Neural progenitor cell (in vitro differentiated cells): Measurements from ENCODE around the gene PGF. TPM values are rescaled to one million over a fixed set of nuclear protein-coding genes. Genes with fewer than 3 reads are reported as not detected.
A peak's percentile ranks its signal among the peaks of the same experiment; 100 is the strongest.

ENCODE experiments used
- DNase-seq: peaks from one replicate; pipeline ENCODE4 v3.0.0-alpha.2; 2016; ENCODE audit warnings: low spot score
- H2AFZ ChIP-seq: fragments of 200-600 bp; sonication (generic); replicated peaks from 2 replicates; pipeline ENCODE4 v1.6.1; 2016; ENCODE audit warnings: antibody characterized with exemption
- H3F3A ChIP-seq: fragments of 200-600 bp; sonication (generic); 2 replicates; pipeline ENCODE4 v1.6.1; 2016; ENCODE audit warnings: antibody characterized with exemption, low read depth
- H3K27ac ChIP-seq: fragments of 200-600 bp; sonication (generic); 2 replicates; pipeline ENCODE4 v1.5.1; 2016; ENCODE audit warnings: mild to moderate bottlenecking
- H3K27me3 ChIP-seq: fragments of 200-600 bp; sonication (generic); 2 replicates; pipeline ENCODE4 v1.6.1; 2016; ENCODE audit warnings: mild to moderate bottlenecking, moderate library complexity
- H3K36me3 ChIP-seq: fragments of 200-600 bp; sonication (generic); 2 replicates; pipeline ENCODE4 v1.5.1; 2016
- H3K4me1 ChIP-seq: fragments of 200-600 bp; sonication (generic); 2 replicates; pipeline ENCODE4 v1.6.1; 2016; ENCODE audit warnings: mixed run types
- H3K4me2 ChIP-seq: fragments of 200-600 bp; sonication (generic); 2 replicates; pipeline ENCODE4 v1.6.1; 2016
- H3K4me3 ChIP-seq: fragments of 200-600 bp; sonication (generic); 2 replicates; pipeline ENCODE4 v1.5.1; 2016
- H3K79me2 ChIP-seq: fragments of 200-600 bp; sonication (generic); 2 replicates; pipeline ENCODE4 v1.6.1; 2016; ENCODE audit warnings: low read depth
- H3K9ac ChIP-seq: fragments of 200-600 bp; sonication (generic); 2 replicates; pipeline ENCODE4 v1.6.1; 2016
- H3K9me3 ChIP-seq: fragments of 200-600 bp; sonication (generic); 2 replicates; pipeline ENCODE4 v1.5.1; 2016; ENCODE audit warnings: low read depth
- H4K20me1 ChIP-seq: fragments of 200-600 bp; sonication (generic); 2 replicates; pipeline ENCODE4 v1.6.1; 2016; ENCODE audit warnings: low read depth
- H3K27ac Mint-ChIP-seq: 3 replicates; pipeline ENCODE4 v1.8.0; 2021; ENCODE audit warnings: mixed read lengths
- H3K27me3 Mint-ChIP-seq: 2 replicates; pipeline ENCODE4 v1.8.0; 2022; ENCODE audit warnings: low read depth, mild to moderate bottlenecking, inconsistent platforms, moderate library complexity, mixed read lengths; ENCODE audit not compliant: insufficient read depth
- H3K36me3 Mint-ChIP-seq: 3 replicates; pipeline ENCODE4 v1.8.0; 2021; ENCODE audit warnings: mixed read lengths
- H3K4me1 Mint-ChIP-seq: 3 replicates; pipeline ENCODE4 v1.8.0; 2021; ENCODE audit warnings: mixed read lengths
- H3K4me3 Mint-ChIP-seq: 3 replicates; pipeline ENCODE4 v1.8.0; 2021; ENCODE audit warnings: mild to moderate bottlenecking, moderate library complexity, mixed read lengths
- H3K9me3 Mint-ChIP-seq: 3 replicates; pipeline ENCODE4 v1.8.0; 2020; ENCODE audit warnings: mixed read lengths
- EZH2 ChIP-seq: fragments of 200-600 bp; sonication (generic); IDR thresholded peaks from 2 replicates; pipeline ENCODE4 v1.6.1; 2017; ENCODE audit warnings: antibody characterized with exemption, mild to moderate bottlenecking, moderate library complexity
- EZH2phosphoT487 ChIP-seq: fragments of 200-600 bp; sonication (generic); IDR thresholded peaks from 2 replicates; pipeline ENCODE4 v1.6.1; 2017; ENCODE audit warnings: antibody characterized with exemption
- total RNA-seq: library from RNA; depleted of rRNA; stranded (reverse); fragments of >200 nt; gene quantifications from 2 replicates; pipeline ENCODE4 v1.2.3, GENCODE V29; 2015; ENCODE audit warnings: low replicate concordance
- TF ChIP-seq, protein P1 (sequence below): fragments of 200-600 bp; sonication (generic); IDR thresholded peaks from 2 replicates; pipeline ENCODE4 v1.5.1; 2017; ENCODE audit warnings: antibody characterized with exemption, mild to moderate bottlenecking

PGF gene
- total RNA-seq, 1 donor from 2014 or later = 1.0 TPM

DNA sequence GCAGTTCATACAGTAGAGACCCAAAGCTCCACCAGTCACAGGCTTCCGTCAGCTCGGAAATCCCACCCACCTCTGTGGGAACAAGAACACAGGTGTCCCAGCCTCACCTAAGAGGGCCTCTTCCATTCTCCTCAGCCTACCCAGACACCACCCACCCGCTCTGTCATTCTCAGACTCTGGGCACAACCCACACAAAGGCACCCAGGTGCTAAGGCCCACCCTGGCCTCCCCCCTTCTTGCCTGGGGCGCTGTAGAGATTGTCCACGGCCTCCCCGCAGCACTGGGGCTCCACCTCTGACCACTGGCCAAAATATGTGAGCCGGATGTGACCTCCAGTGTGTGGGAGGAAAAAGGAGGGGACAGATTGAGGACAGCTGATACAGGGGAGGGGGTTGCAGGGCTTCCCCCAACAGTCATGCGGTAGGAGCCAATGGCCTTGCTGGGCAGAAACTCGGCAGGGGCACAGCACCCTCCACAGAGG lies 46.5 kb downstream of the PGF start:
- H2AFZ ChIP-seq = no peak overlapping the region
- no peaks in the 10 kb centered on the region for H3K36me3 ChIP-seq
- H3K4me2 ChIP-seq = no peak overlapping the region
- no peak overlapping the region for H3K9ac ChIP-seq
- no peaks in the 10 kb centered on the region for H3K27me3 ChIP-seq
- TF ChIP-seq EZH2phosphoT487 (no peak), EZH2 (no peak)
- TF ChIP-seq, protein P1, sequence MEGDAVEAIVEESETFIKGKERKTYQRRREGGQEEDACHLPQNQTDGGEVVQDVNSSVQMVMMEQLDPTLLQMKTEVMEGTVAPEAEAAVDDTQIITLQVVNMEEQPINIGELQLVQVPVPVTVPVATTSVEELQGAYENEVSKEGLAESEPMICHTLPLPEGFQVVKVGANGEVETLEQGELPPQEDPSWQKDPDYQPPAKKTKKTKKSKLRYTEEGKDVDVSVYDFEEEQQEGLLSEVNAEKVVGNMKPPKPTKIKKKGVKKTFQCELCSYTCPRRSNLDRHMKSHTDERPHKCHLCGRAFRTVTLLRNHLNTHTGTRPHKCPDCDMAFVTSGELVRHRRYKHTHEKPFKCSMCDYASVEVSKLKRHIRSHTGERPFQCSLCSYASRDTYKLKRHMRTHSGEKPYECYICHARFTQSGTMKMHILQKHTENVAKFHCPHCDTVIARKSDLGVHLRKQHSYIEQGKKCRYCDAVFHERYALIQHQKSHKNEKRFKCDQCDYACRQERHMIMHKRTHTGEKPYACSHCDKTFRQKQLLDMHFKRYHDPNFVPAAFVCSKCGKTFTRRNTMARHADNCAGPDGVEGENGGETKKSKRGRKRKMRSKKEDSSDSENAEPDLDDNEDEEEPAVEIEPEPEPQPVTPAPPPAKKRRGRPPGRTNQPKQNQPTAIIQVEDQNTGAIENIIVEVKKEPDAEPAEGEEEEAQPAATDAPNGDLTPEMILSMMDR = no peak
- peaks cover 6% of the 10 kb centered on the region for H3K27me3 Mint-ChIP-seq
- H3K27ac Mint-ChIP-seq = no peak overlapping the region
- H4K20me1 ChIP-seq = no peaks in the 10 kb centered on the region
- no peaks in the 10 kb centered on the region for H3K9me3 ChIP-seq
- H3K4me1 ChIP-seq = no peaks in the 10 kb centered on the region
- H3K4me3 ChIP-seq = no peak overlapping the region
- H3K4me3 Mint-ChIP-seq = no peak overlapping the region
- H3K27ac ChIP-seq = no peak overlapping the region
- H3K79me2 ChIP-seq = no peaks in the 10 kb centered on the region
- peaks cover 4% of the 10 kb centered on the region for H3K4me1 Mint-ChIP-seq
- no peak for DNase-seq
- no peaks in the 10 kb centered on the region for H3K9me3 Mint-ChIP-seq
- H3K36me3 Mint-ChIP-seq = peaks cover 6% of the 10 kb centered on the region
- peaks cover 8% of the 10 kb centered on the region for H3F3A ChIP-seq

GRCh38 chr14:74907744-74908143 lies 47.7 kb downstream of the PGF start:
- no peaks in the 10 kb centered on the region for H3K9me3 Mint-ChIP-seq
- Histone ChIP-seq H4K20me1 (peaks cover 5% of the 10 kb centered on the region), H3K27me3 (no peaks in the 10 kb centered on the region), H3K4me3 (no peak overlapping the region), H3K4me1 (no peaks in the 10 kb centered on the region), H3K27ac (no peak overlapping the region), H3K9me3 (no peaks in the 10 kb centered on the region), H3F3A (peaks cover 8% of the 10 kb centered on the region), H2AFZ (no peak overlapping the region), H3K79me2 (no peaks in the 10 kb centered on the region), H3K4me2 (no peak overlapping the region), H3K36me3 (no peaks in the 10 kb centered on the region), H3K9ac (no peak overlapping the region)
- TF ChIP-seq, protein P1 = no peak
- TF ChIP-seq EZH2 = no peak
- TF ChIP-seq EZH2phosphoT487 = no peak
- H3K4me1 Mint-ChIP-seq = peaks cover 4% of the 10 kb centered on the region
- H3K36me3 Mint-ChIP-seq = peaks cover 12% of the 10 kb centered on the region
- H3K27ac Mint-ChIP-seq = no peak overlapping the region
- DNase-seq = no peak
- H3K4me3 Mint-ChIP-seq = no peak overlapping the region
- peaks cover 6% of the 10 kb centered on the region for H3K27me3 Mint-ChIP-seq

- H3K9ac ChIP-seq = no peak overlapping the region
- Mint-ChIP-seq H3K4me1 (peaks cover 4% of the 10 kb centered on the region), H3K4me3 (no peak overlapping the region), H3K27me3 (peaks cover 5% of the 10 kb centered on the region), H3K36me3 (peaks cover 15% of the 10 kb centered on the region), H3K27ac (no peak overlapping the region), H3K9me3 (no peaks in the 10 kb centered on the region)
- H3K4me3 ChIP-seq = no peak overlapping the region
- H3K9me3 ChIP-seq = no peaks in the 10 kb centered on the region
- H3K27me3 ChIP-seq = no peaks in the 10 kb centered on the region
- H3K79me2 ChIP-seq = no peaks in the 10 kb centered on the region
- TF ChIP-seq EZH2phosphoT487 (no peak), EZH2 (no peak)
- TF ChIP-seq, protein P1 = peak; percentile 31
- peaks cover 8% of the 10 kb centered on the region for H3F3A ChIP-seq
- H2AFZ ChIP-seq = no peak overlapping the region
- H4K20me1 ChIP-seq = peaks cover 6% of the 10 kb centered on the region
- H3K4me1 ChIP-seq = no peaks in the 10 kb centered on the region
- no peak overlapping the region for H3K4me2 ChIP-seq
- no peaks in the 10 kb centered on the region for H3K36me3 ChIP-seq
- no peak for DNase-seq
- no peak overlapping the region for H3K27ac ChIP-seq
These were observed 48.4 kb downstream of the PGF start for GRCh38 chr14:74906925-74907521.
